ENCODE results near the gene HINT1.
A peak's percentile ranks its signal among the peaks of the same experiment; 100 is the strongest.
"Not testable (repeated sequence)": the region's sequence is repeated elsewhere in the genome, so short reads cannot be mapped to it uniquely, and the experiment has no call there.

The HINT1 gene

DNA sequence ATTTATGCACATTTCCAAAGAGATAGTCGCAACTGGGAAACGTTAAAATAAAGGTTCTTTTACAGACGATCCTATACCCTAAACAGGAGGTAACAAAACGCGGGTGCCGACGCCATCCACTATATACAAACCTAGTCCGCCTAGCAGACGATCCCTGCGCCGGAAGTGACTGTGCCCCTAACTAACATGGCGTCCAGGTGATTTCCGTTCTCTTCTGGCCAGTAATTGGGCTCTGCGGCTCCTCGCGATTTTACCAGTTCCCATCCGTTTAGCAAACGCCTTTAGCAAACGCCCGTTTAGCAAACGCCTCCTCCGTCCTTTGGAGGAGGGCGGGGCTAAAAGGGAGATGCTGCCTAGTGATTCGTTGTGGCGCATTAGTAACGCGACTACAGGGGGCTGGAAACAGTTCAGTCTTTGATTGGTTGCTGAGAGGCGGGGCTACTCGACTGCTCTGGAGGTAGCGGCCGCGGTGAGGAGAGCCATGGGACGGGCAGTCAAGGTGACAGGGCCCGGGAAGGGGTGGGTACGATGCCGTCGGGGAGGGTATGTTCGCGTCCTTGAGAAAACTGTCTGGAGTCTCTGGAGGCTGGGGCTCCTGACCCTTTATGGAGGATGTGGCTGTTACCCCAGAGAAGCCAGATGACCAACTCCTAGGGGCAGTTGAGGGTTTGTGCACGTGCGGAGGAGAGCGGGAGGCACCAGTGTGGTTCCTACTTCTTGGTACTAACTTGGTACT, 5.7 kb upstream of the HINT1 start, which contains the start of gene LYRM7:
Gene LYRM7, plus strand, starts transcription at position 405 of the 736 bp plus-strand sequence. Its CDS starts 77 bp downstream, at position 482.
- peak; percentile 99 for FAIRE-seq

DNA sequence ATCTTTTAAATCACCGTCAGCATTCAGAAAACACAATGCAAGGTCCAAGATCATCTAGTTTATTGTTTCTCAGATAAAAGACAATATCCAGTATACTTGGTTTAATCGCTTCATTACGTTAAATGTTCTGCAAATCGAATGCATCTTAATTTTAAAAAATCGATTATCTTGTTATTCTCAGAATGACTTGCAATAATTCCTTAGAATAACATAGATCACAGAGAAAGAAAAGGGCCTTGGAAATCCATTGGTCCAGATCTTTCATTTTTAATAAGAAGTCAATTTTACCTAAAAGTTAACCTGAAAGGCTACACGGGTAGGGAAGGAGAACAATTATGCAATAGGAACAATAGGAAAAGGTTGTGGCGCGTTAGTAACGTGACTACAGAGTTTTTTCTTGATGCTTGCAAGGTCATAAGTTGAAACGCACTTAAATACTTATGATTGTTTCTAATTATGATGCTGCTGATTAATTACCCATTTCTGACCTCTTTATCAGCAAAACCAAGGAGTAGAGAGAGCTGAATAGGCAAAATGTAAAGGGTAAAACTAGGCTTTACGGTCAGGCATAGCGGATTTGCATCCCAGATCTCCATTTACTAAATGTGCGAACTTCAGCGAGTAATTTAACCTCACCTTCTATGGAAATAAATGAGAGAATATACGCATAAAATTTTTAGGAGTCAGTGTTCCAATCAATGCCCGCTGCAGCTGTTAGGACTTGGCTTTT, 4.9 kb upstream of the HINT1 start:
- FAIRE-seq = no peak

DNA sequence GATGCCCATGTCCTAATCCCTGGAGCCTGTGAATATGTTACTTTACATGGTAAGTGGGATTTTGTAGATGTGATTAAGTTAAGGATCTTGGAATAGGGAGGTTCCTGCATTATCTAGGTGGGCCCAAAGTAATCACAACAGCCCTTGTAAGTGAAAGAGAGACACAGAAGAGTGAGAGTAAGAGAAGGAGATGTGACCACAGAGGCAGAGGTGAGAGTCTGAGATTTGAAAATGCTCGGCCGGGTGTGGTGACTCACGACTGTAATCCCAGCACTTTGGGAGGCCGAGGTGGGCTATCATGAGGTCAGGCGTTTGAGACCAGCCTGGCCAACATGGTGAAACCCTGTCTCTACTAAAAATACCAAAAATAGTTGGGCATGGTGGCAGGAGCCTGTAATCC, 2.6 kb upstream of the HINT1 start:
- FAIRE-seq = no peak

DNA sequence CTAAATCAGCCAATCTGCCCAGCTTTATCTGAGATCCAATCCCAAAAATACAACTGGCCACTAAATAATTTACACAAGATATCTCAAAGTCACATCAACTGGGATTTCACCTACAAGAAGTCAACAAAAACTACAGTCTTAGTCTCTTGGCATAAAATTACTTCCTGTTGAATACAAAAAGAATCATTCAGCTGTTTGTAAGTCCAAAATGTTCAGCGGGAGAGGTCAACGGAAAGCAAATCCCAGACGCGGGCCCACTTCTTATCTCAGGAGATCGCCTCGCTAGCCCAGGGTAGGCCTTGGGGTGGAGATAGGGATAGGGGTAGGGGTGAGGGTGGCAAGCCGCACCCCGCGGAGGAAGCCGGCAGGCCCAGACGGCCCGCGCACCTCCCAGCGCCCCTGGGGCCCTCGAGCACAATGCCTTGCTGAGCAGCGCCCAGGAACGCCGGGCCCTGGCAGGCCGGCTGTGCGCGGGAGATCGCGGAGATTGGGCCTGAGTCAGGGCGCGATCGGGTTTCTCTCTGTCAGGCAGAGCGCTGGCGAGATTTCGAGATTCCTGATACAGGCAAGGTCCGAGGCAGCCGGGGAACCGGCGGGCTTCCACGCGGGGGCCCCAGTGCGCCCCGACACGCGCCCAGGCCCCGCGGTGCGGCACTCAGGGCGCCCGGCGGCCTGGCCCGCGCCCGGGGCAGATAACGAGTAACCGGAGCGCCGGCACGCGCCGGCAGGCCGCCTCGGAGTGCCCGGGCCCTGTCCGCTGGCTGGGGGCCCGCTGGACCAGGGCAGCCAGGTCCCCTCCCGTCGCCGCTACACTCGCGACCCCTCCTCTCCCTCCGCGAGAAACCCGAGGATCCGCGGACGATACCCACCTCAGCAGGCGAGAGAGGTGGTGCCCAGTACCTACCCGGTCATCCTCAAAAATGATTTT, 601 bp downstream of the HINT1 start:
- FAIRE-seq = no peak

DNA sequence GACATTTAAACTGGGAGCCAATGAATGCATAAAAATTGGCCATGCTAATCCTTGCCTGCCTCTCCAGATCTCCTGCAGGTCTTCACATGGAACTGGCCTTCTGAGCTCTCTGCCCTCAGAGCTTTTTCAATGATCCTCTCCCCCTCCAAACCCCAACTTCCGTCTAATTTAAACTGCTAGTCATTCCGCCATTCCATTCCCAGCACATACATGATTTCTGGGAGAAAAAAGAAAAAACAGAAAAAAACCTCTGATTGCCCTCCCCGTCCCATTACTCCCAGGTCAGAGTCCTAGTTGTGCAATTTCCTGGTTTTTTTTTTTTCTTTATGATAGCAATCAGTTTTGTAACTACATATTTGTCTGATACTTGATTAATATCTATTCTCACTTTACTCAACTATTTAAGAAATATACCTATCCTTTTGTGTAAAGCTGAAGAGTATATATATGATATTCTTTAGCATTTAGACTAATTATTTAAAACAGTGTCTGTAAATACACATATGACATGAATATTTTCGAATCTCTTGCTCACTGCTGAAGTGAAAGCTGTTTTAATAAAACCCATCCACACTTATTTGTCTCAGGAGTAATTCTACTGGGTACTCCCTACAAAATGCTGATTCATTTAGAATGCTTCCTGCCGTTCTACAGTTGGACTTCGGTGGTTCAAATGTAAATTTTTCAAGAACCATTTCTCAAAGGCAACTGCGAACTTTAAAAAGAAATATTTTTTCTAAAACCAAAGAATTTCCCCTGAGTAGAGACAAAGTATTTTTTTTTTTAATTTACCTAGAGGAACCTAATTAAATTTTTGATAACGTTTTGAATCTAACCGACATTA, 1.6 kb downstream of the HINT1 start:
- FAIRE-seq = peak; percentile 66

DNA sequence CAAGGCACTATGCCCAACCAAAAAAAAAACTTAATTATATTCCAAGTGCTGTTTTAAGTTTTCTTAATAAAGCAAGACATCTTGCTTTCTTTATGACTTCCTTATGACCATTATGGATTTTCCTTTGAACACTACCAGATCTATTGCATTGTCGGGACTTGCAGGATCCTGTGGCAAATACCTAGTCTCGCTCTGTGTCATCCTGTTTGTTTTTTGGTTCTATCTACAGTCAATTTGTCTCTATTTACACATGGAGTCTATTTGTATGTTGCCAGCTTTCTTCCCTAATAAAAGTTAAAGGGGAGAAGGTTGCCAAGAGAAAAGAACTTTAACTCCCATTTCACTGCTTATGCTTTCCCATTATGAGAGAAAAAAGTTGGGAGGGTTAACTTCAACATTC, 4.9 kb downstream of the HINT1 start:
- FAIRE-seq = no peak

DNA sequence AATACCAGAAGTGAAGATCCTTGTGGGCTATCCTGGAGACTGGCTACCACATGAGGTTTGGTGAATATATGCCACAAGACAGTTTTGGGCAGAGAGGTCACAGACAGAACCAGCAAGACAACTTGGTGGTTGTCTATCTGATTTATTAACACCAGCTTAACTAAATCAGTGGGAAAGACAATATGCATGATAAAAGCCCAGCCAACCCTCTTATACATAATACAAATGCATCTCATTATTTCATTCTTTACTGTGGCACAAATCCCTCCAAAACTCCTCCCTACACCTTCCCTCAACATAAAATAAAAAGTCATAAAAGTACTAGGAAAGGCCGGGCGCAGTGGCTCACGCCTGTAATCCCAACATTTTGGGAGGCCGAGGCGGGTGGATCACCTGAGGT, 8.1 kb downstream of the HINT1 start:
- FAIRE-seq = no peak

DNA sequence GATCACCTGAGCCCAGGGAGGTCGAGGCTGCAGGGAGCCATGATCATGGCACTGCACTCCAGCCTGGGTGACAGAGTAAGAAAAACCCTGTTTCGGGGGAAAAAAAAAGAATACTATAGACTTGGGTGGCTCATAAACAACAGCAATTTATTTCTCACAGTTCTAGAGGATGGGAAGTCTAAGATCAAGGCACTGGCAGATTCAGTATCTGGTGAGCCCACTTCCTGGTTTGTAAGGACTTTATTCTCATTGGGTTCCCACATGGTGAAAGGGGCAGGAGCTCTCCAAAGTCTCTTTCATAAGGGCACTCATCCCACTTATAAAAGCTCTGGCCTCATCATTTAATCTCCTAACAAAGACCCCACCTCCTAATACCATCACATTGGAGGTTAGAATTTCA, 8.7 kb downstream of the HINT1 start:
- FAIRE-seq = no peak

DNA sequence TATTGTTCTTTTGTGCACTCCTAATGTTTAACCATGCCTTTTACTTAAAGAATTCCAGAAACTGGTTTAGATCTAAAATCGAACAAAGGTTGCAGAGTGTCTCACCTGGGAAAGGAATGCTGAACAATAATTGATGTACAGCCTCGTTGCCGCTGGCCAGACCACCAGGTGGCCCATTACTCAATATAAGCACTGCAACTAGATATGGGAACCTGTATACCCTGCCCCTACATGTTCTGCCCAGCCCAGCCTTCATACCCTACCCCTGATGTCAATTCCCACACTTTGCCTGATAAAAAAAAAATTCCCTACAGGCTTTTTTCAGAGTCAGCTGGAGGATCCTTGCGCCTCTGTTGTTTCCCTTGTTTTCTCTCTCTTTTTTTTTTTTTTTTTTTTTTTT, 13.8 kb downstream of the HINT1 start:
- FAIRE-seq = no peak

DNA sequence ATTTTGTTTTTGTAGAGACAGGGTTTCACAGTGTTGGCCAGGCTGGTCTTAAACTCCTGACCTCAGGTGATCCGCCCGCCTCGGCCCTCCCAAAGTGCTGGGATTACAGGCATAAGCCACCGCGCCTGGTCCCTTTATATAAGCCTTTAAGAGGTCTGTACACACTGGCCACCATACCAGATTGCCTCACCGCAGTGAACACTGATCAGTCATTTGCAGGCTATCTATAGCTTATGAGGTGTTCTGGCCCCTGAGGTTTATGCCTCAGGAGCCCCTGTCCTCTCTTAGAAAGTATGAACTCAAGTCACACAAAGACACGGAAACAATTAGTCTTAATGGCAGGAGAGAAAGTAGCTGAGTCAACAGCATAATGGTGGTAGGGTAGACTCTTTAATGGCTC, 14.6 kb downstream of the HINT1 start:
- no peak for FAIRE-seq

DNA sequence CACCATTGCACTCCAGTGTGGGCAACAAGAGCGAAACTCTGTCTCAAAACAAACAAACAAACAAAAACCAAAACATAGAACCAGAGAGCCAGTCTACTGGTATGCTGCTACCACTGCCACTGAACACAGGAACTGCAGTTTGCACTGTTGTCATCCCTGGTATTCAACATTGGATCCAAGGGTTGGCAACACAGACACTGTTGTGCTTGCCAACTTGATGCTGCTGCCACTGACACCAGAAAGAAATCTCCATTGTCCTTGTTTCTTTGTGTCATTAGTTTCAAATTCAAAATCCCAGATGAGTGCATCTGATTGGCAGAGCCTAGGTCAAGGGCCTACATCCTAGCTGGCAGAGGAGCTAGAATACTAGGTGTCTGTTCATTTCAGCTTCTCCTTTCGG, 16.2 kb downstream of the HINT1 start:
- no peak for FAIRE-seq

DNA sequence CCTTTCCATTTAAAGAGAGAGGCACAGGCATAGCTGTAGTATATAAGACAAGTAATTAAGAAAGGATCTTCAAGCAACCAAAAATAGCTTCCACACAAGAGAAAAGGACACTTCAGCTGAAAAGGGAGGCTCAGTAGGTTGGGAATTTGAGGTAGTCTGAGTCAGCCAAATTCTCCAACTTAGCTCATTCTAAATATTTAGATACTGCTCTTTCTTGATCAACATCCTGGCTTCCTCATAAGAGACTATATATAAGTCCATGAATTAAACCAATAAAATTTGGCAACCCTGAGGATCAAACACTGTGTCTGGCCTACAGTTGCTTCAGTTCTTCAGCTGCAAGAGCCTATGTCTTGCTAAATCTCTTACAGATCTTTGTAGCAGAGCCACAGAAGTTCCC, 17.8 kb downstream of the HINT1 start:
- no peak for FAIRE-seq

DNA sequence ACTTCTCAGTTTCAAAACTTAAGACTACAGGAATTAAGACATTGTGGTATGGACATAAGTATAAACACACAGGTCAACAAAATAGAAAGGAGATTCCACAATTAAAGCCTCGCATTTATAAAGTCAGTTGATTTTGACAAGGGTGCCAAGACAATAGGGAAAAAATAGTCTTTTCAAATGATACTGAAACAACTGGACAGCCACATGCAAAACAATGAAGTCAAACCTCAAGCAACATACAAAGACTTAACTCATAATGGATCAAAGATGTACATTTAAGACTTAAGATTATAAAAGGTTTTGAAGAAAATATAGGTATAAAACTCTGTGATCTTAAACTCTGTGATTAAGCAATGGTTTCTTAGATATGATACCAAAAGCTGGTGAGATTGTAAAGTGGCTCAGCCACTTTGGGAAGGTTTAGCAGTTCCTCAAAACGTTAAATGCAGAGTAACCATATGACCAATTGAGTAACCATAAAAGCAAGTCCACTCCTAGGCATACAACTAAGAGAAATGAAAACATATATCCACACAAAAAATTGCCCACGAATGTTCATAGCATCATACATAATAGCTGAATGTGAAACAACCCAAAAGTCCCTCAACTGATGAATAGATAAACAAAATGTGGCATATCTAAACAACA, 22.0 kb downstream of the HINT1 start:
- FAIRE-seq = no peak

DNA sequence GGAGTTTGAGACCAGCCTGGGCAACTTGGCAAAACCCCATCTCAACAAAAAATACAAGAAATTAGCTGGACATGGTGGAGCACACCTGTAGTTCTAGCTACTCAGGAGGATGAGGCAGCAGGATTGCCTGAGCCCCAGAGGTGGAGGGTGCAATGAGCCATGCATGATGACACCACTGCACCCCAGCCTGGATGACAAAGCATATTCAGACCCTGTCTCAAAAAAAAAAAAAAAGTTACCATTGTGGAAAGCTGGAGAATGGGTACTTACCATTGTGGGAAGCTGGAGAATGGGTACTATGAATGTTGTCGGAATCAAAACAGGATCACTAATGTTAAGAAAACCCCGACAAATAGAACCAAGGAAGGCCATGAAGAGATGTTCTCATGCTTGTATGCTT, 25.7 kb downstream of the HINT1 start:
- no peak for FAIRE-seq

DNA sequence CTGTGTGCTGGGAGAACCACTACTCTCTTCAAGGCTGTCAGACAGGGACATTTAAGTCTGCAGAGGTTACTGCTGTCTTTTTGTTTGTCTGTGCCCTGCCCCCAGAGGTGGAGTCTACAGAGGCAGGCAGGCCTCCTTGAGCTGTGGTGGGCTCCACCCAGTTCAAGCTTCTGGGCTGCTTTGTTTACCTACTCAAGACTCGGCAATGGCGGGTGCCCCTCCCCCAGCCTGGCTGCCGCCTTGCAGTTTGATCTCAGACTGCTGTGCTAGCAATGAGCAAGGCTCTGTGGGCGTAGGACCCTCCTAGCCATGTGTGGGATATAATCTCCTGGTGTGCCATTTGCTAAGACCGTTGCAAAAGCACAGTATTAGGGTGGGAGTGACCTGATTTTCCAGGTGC, 26.6 kb downstream of the HINT1 start:
- not testable (repeated sequence) for FAIRE-seq

DNA sequence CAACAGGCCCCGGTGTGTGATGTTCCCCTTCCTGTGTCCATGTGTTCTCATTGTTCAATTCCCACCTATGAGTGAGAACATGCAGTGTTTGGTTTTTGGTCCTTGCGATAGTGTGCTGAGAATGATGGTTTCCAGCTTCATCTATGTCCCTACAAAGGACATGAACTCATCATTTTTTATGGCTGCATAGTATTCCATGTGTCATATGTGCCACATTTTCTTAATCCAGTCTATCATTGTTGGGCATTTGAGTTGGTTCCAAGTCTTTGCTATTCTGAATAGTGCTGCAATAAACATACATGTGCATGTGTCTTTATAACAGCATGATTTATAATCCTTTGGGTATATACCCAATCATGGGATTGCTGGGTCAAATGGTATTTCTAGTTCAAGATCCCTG, 32.0 kb downstream of the HINT1 start:
- FAIRE-seq = not testable (repeated sequence)

DNA sequence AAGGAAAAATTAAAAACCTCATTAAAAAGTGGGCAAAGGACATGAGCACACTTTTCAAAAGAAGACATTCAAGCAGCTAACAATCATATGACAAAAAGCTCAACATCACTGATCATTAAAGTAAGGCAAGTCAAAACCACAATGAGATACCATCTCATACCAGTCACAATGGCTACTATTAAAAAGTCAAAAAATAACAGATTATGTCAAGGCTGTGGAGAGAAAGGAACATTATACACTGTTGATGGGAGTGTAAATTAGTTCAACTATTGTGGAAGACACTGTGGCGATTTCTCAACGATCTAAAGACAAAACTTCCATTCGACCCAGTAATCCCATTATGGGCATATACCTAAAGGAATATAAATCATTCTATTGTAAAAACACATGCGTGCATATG, 35.8 kb downstream of the HINT1 start:
- FAIRE-seq = no peak

DNA sequence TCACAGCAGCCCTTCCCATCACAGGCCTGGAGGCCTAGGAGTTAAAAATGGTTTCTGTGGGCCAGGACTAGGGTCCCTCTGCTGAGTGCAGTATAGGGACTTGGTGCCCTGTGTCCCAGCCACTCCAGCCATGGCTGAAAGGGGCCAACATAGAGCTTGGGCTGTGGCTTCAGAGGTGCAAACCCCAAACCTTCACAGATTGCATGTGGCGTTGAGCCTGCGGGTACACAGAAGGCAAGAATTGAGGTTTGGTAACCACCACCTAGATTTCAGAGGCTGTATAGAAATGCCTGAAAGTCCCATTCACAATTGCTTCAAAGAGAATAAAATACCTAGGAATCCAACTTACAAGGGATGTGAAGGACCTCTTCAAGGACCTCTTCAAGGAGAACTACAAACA, 37.8 kb downstream of the HINT1 start:
- not testable (repeated sequence) for FAIRE-seq

DNA sequence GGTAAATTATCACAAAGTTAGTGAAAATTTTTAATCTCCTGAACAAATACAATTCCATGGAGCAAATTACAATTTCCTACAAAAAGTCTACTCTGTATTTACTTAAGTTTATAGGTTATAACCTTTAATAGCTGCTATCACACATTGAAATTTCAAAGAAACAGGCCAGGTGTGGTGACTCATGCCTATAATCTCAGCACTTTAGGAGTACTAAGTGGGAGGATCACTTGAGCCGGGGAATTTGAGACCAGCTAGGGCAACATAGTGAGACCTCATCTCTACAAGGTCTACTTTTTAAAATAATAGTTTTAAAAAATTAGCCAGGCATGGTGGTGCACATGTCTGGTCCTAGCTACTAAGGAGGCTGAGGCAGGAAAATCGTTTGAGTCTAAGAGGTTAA, 50.3 kb downstream of the HINT1 start:
- no peak for FAIRE-seq

DNA sequence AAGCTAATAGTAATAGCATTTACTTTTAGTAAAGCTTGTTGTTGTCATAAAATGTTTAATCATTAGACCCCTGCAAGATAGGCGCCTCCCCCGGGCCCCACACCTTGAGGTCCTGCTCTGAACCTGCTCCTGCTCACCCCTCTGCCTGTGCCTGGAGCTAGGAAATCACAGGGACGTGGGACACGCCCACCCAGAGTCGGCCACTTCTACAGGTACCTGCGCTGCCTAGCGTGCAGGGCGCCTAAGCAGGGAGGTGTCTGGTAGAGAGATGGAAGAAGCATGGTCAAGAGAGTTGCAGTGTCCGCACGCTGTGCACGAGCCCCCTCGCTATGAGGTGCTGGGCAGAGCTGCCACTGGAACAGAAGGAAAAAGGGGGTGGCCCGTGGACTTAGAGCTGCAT, 52.6 kb downstream of the HINT1 start:
- no peak for FAIRE-seq

DNA sequence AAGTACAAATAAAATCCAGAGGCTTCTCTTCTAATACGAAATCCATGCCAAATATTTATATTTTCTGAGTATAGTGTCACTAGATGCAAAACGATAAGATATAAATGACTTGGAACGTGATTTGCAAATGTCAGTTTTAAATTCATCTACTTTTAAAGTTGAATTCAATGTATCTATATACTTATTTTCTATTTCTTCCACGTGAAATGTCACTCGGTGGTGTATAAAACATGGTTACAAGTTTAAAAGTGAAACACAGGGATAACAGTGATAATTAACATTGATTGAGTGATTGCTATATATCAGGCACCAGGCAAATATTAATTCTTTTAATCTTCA, 54.8 kb downstream of the HINT1 start:
- FAIRE-seq = no peak
